K562 (cell line): Measurements from ENCODE around the gene BFSP2. TPM values are rescaled to one million over a fixed set of nuclear protein-coding genes. Genes with fewer than 3 reads are reported as not detected.
A peak's percentile ranks its signal among the peaks of the same experiment; 100 is the strongest.

Source experiments
- ATAC-seq: fragments of 200-7000 bp; cut with Tn5 transposase; 3 replicates; pipeline ENCODE4 v1.9.1; 2020; ENCODE audit warnings: moderate library complexity
- BruUV-seq: library from RNA; stranded (reverse); fragments of 400-500 nt; replicated peaks from 2 replicates; lab custom pipeline; 2021; lab: Mats Ljungman, UMichigan
- CTCF ChIA-PET: fragments of 300-600 bp; formaldehyde crosslinking; extraction: SDS; loops from one replicate; lab custom pipeline; 2021; ENCODE audit warnings: low intra/inter-chr PET ratio; lab: Yijun Ruan, JAX
- POLR2A ChIA-PET: fragments of 300-600, 350-650 bp; sonication (Branson Sonifier 250); formaldehyde crosslinking; extraction: SDS; loops from one replicate; lab custom pipeline; 2021; ENCODE audit warnings: antibody characterized with exemption, inconsistent platforms; lab: Yijun Ruan, JAX
- DNase-seq, 4 experiments: peaks; one replicate each; pipeline versions ENCODE4 v3.0.0 to v3.0.0-alpha.2; 2011 to 2018; ENCODE audit warnings: low spot score in 3 of 4, mixed read lengths in 3 of 4; ENCODE audit errors: extremely low read depth in 1 of 4
- FAIRE-seq: peaks from 2 replicates; lab custom pipeline; 2011; peaks lifted over from hg19 to GRCh38; lab: Jason Lieb, UNC
- H2AFZ ChIP-seq: 2 replicates; pipeline ENCODE4 v1.6.0; 2011; ENCODE audit warnings: low read depth, low read length, control low read depth, inconsistent platforms
- H3K27ac ChIP-seq: fragments of 200-600 bp; 3 replicates; pipeline ENCODE4 v1.8.0; 2011; ENCODE audit warnings: low read depth, mild to moderate bottlenecking, control low read depth, inconsistent platforms, low read length, moderate library complexity, mixed read lengths; ENCODE audit errors: extremely low read depth
- H3K27me3 ChIP-seq, 2 experiments: fragments of 300-600 bp in 1 of 2; 2 replicates in 1 of 2; 3 replicates in 1 of 2; pipeline versions ENCODE4 v1.6.0 to v1.8.0; 2011; ENCODE audit warnings: inconsistent platforms in 2 of 2, low read length in 2 of 2, mild to moderate bottlenecking in 1 of 2, mixed read lengths in 1 of 2, moderate library complexity in 1 of 2; ENCODE audit not compliant: control insufficient read depth in 2 of 2, insufficient read depth in 2 of 2
- H3K36me3 ChIP-seq: fragments of 300-600 bp; 3 replicates; pipeline ENCODE4 v1.8.0; 2011; ENCODE audit warnings: mild to moderate bottlenecking, low read length, inconsistent platforms; ENCODE audit not compliant: control insufficient read depth, insufficient read depth
- H3K4me1 ChIP-seq, 2 experiments: fragments of 200-600 bp in 1 of 2; replicated peaks in 1 of 2; 2 replicates in 1 of 2; 3 replicates in 1 of 2; pipeline versions ENCODE4 v1.5.1 to v1.8.0; 2011; ENCODE audit warnings: inconsistent platforms in 2 of 2, low read length in 2 of 2, mild to moderate bottlenecking in 1 of 2, mixed read lengths in 1 of 2, moderate library complexity in 1 of 2; ENCODE audit not compliant: control insufficient read depth in 2 of 2, insufficient read depth in 2 of 2
- H3K4me2 ChIP-seq: 2 replicates; pipeline ENCODE4 v1.6.1; 2011; ENCODE audit warnings: low read length, control low read depth, inconsistent platforms, mixed read lengths; ENCODE audit not compliant: insufficient read depth
- H3K4me3 ChIP-seq: fragments of 200-600 bp; sonication (generic), shearing (Covaris generic); 2 replicates; pipeline ENCODE4 v1.5.1; 2016; ENCODE audit warnings: control low read depth, inconsistent platforms
- H3K79me2 ChIP-seq: fragments of 200-600 bp; 3 replicates; pipeline ENCODE4 v1.8.0; 2011; ENCODE audit warnings: low read length, inconsistent platforms; ENCODE audit not compliant: control insufficient read depth, insufficient read depth
- H3K9ac ChIP-seq, 2 experiments: 2 replicates each; pipeline versions ENCODE4 v1.6.0 to v1.6.1; 2011; ENCODE audit warnings: low read depth in 2 of 2, low read length in 2 of 2, control low read depth in 1 of 2, inconsistent platforms in 1 of 2, mild to moderate bottlenecking in 1 of 2, mixed read lengths in 1 of 2; ENCODE audit not compliant: insufficient read depth in 1 of 2
- H3K9me1 ChIP-seq: one replicate; pipeline ENCODE4 v1.6.0; 2011; ENCODE audit warnings: inconsistent platforms, mild to moderate bottlenecking, low read length, moderate library complexity; ENCODE audit not compliant: control insufficient read depth, insufficient read depth
- H3K9me3 ChIP-seq: replicated peaks from 2 replicates; pipeline ENCODE4 v1.5.1; 2011; ENCODE audit warnings: low read depth, low read length, inconsistent platforms; ENCODE audit not compliant: control insufficient read depth, insufficient read depth
- H4K20me1 ChIP-seq: replicated peaks from 2 replicates; pipeline ENCODE4 v1.6.1; 2011; ENCODE audit warnings: low read length, inconsistent platforms, mixed read lengths; ENCODE audit not compliant: control insufficient read depth, insufficient read depth
- FOXJ2 ChIP-seq: fragments of 200-800 bp; sonication (Bioruptor generic); IDR thresholded peaks from 2 replicates; pipeline ENCODE4 v1.6.1; 2016; ENCODE audit warnings: missing genetic modification characterization, missing compliant biosample characterization
- PML ChIP-seq: IDR thresholded peaks from 2 replicates; pipeline ENCODE4 v1.6.1; 2012; ENCODE audit warnings: low read length, inconsistent platforms
- POLR2A ChIP-seq: fragments of 450-650 bp; conservative IDR thresholded peaks from 2 replicates; pipeline ENCODE4 v1.6.1; 2016
- RBM25 ChIP-seq: fragments of 200-400 bp; formaldehyde crosslinking; IDR thresholded peaks from 2 replicates; pipeline ENCODE4 v1.6.1; 2018; ENCODE audit warnings: low read length, low read depth, moderate library complexity; ENCODE audit not compliant: severe bottlenecking
- TBP ChIP-seq: optimal IDR thresholded peaks from 2 replicates; pipeline ENCODE3; 2011; ENCODE audit warnings: low read depth, low read length, improper control_type of control experiment
- TRIM28 ChIP-seq: fragments of 450-650 bp; IDR thresholded peaks from 2 replicates; pipeline ENCODE4 v1.6.1; 2017
- ZNF239 ChIP-seq: fragments of 250-450 bp; sonication (Bioruptor Pico); IDR thresholded peaks from 2 replicates; pipeline ENCODE4 v1.4.0; 2020; ENCODE audit warnings: mild to moderate bottlenecking
- WGBS: fragments of 100-300 bp; shearing (Covaris generic); methylation state at CpG from one replicate; pipeline ENCODE4 v1.1.6; 2016; ENCODE audit warnings: low coverage, mixed read lengths; ENCODE audit not compliant: insufficient coverage; ENCODE audit errors: missing lambda C conversion rate; 5-methylcytosine and 5-hydroxymethylcytosine counted together
- in situ Hi-C: fragments of 300-500 bp; cut with MboI; formaldehyde crosslinking; loops from 4 replicates; pipeline ENCODE4 v1.15.0; 2018; ENCODE audit warnings: inconsistent platforms, mixed read lengths
- intact Hi-C: fragments of 100-400 bp; cut with micrococcal nuclease; formaldehyde crosslinking; loops from 2 replicates; pipeline ENCODE4 v1.14.2; 2022
- polyA plus RNA-seq, 8 experiments: library from polyadenylated mRNA; depleted of rRNA in 4 of 8; stranded (reverse) in 5 of 8; unstranded in 3 of 8; fragments of >200 nt; fragmentation: Nextera tagmentation in 2 of 8; fragmentation: Illumina TruSeq in 1 of 8; extraction: Ambion mirVana in 2 of 8; extraction: Trizol in 1 of 8; gene quantifications; 2 replicates each; pipeline versions ENCODE4 v1.2.1 to v1.2.3, GENCODE V29; 2011 to 2014; ENCODE audit warnings: inconsistent platforms in 1 of 8, missing spikeins in 1 of 8
- total RNA-seq, 7 experiments: library from RNA; depleted of rRNA in 6 of 7; stranded (reverse); fragments of >200 nt in 6 of 7; fragmentation: Illumina TruSeq in 2 of 7; extraction: Trizol in 2 of 7; gene quantifications; 2 replicates each; pipeline versions ENCODE4 v1.2.1 to v1.2.3, GENCODE V29; 2011 to 2021; ENCODE audit warnings: low replicate concordance in 1 of 7

The BFSP2 gene
- total and polyA plus RNA-seq, 9 of the 15 experiments (the other 6 are each of a cell fraction or from before 2014, with no cell fraction given), result not detected

DNA sequence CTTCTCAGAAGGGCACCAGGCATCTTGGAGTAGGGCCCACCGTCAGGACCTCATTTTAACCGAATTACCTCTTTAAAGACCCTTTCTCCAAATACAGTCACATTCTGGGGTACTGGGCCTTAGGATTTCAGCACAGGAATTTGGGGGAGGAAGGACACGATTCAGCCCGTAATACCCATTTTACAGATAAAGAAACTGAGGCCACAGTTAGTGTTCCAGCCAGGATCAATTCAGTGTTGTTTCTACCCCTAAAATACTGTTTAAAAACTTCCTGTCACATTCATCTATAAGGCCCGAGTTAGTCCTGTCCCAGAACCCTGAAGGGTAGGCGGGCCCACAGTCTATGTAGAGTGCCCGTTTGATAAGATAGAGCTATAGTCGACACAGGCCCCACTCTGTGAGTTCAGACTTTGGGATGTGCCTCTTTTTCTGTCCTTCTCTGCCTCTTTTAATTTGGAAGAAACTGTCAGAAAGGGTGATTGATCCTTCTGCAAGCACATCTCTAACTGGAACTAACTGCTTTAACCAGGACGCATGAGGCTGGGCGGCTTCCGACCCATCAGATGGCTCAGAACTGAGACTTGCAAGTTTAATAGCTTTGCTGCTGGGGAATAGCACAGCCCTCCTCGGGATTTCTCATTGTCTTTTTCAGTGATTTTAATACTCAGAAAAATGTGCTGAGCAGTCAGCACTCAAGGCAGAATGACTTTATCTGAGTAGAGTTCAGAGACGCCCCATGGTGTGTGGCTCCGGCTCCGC lies 19.5 kb downstream of the BFSP2 start:
- H3K9me1 ChIP-seq, result no peaks in the 10 kb centered on the region
- ChIA-PET POLR2A (no interaction called here), CTCF (no interaction called here)
- no peaks in the 10 kb centered on the region for H3K9me3 ChIP-seq
- H3K4me2 ChIP-seq, result no peak overlapping the region
- no peaks in the 10 kb centered on the region for H3K36me3 ChIP-seq
- TF ChIP-seq RBM25, result peak; percentile 85
- no peak for TF ChIP-seq TRIM28
- TF ChIP-seq, all 486 proteins: peak for 1
- ATAC-seq (no peak), FAIRE-seq (no peak), DNase-seq (no peak)
- H2AFZ ChIP-seq, result no peak overlapping the region
- H4K20me1 ChIP-seq, result no peaks in the 10 kb centered on the region
- no peak overlapping the region for H3K27ac ChIP-seq
- intact Hi-C loops (no loop called here), in situ Hi-C loops (no loop called here)
- H3K4me3 ChIP-seq, result no peak overlapping the region
- H3K27me3 ChIP-seq, result peaks cover 0 to 11% of the 10 kb centered on the region in 2 experiments; a peak in 2 of 5 replicates
- no peaks in the 10 kb centered on the region for H3K4me1 ChIP-seq
- 20% methylated on average over 9 of the region's 15 CpGs for WGBS
- no peak overlapping the region for H3K9ac ChIP-seq
- no peaks in the 10 kb centered on the region for H3K79me2 ChIP-seq
- BruUV-seq, result no TSS peak

DNA sequence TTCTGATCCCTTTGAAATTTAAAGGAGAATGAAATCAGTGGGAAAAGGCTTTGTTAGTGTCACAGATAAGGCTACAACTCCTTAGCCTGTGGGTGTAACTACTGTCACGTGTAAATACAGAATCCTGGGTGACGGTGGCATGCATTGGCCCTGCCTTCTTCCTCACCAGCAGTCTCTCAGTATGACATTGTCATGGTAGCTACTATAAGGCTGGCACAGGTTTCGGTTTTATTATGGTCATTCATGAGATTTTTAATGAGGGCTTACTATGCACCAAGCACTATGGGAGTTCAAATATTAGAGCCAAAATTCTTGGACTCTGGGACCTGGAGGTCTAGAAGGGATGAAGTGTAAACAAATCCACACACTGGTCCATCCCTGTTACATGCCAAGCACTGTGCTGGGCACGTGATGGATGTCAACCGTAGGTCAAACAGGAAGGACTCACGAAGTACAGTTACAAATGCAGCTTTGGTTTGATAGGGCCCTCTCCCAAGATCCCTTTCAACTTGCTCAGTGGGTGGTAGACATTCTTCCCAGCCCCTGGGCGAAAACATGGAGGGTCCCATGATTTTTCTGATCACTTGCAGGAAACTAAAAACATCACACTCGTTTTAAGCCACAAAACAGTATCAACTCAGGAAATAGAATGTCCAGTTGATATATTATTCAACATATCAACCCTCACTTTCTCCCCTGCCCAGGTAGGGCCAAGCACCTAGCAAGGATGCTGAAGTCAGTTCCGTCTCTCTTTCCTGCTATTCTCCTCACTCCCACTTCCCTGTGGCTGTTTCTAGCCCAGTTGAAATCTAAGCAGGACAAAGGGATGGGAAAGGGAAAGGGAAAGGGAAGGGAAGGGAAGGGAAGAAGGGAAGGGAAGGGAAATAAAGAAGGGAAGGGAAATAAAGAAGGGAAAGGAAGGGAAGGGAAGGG lies 25.3 kb downstream of the BFSP2 start:
- in situ Hi-C loops (loop anchor here (10.0 kb wide), 1 partner anchor 700 kb away; the partner anchor contains the start of gene NPHP3), intact Hi-C loops (loop anchor here (5.0 kb wide), 1 partner anchor 48 kb away; no protein-coding TSS in a partner anchor)
- no peaks in the 10 kb centered on the region for H3K79me2 ChIP-seq
- no peaks in the 10 kb centered on the region for H3K9me3 ChIP-seq
- H3K9me1 ChIP-seq, result no peaks in the 10 kb centered on the region
- no peaks in the 10 kb centered on the region for H3K36me3 ChIP-seq
- ATAC-seq, result no peak
- no peak overlapping the region for H3K27ac ChIP-seq
- H3K27me3 ChIP-seq, result peaks cover 0 to 11% of the 10 kb centered on the region in 2 experiments; a peak in 2 of 5 replicates
- H3K4me2 ChIP-seq, result no peak overlapping the region
- no peak overlapping the region for H3K4me3 ChIP-seq
- H3K4me1 ChIP-seq, result no peaks in the 10 kb centered on the region
- FAIRE-seq, result no peak
- no peaks in the 10 kb centered on the region for H4K20me1 ChIP-seq
- H3K9ac ChIP-seq, result no peak overlapping the region
- ChIA-PET CTCF (no interaction called here), POLR2A (no interaction called here)
- no TSS peak for BruUV-seq
- peak; percentile 49; the same call in 1 of the 2 replicates for TF ChIP-seq POLR2A
- TF ChIP-seq FOXJ2 (tag), result no peak
- peak; percentile 42 for TF ChIP-seq TBP
- no peak for TF ChIP-seq ZNF239 (CRISPR knock-in tag)
- TF ChIP-seq PML, result peak; percentile 43; the same call in 1 of the 2 replicates
- WGBS, result 3% methylated on average over 8 of the region's 9 CpGs
- DNase-seq, result no peak
- H2AFZ ChIP-seq, result no peak overlapping the region
